Liver (tissue), 9 donors: ENCODE results near the gene MAP4K4. TPM values are rescaled to one million over a fixed set of nuclear protein-coding genes. Genes with fewer than 3 reads are reported as not detected.

Experiments used
- DNase-seq: peaks from one replicate; pipeline ENCODE4 v3.0.0-alpha.2; 2017; ENCODE audit warnings: low spot score
- H3K27ac ChIP-seq, 2 donors: one replicate each; pipeline ENCODE4 v1.7.0; 2013; ENCODE audit warnings: inconsistent platforms in 2 of 2, low read length in 2 of 2, control low read depth in 1 of 2, low read depth in 1 of 2, mild to moderate bottlenecking in 1 of 2
- H3K27me3 ChIP-seq, 4 donors: one replicate each; pipeline versions ENCODE4 v1.6.1 to v1.7.0; 2013; ENCODE audit warnings: low read length in 3 of 4, inconsistent platforms in 1 of 4, mild to moderate bottlenecking in 1 of 4, moderate library complexity in 1 of 4; ENCODE audit not compliant: control insufficient read depth in 4 of 4, insufficient read depth in 4 of 4
- H3K36me3 ChIP-seq, 4 donors: one replicate each; pipeline versions ENCODE4 v1.6.1 to v1.7.0; 2013; ENCODE audit warnings: low read length in 3 of 4, mild to moderate bottlenecking in 3 of 4, low read depth in 1 of 4, moderate library complexity in 1 of 4; ENCODE audit not compliant: control insufficient read depth in 4 of 4, insufficient read depth in 3 of 4
- H3K4me1 ChIP-seq, 4 donors: one replicate each; pipeline versions ENCODE4 v1.6.1 to v1.7.0; 2013; ENCODE audit warnings: low read length in 3 of 4, mild to moderate bottlenecking in 3 of 4, moderate library complexity in 1 of 4; ENCODE audit not compliant: control insufficient read depth in 4 of 4, insufficient read depth in 4 of 4
- H3K4me3 ChIP-seq, 3 donors: one replicate each; pipeline versions ENCODE4 v1.6.1 to v1.7.0; 2013; ENCODE audit warnings: low read length in 3 of 3, control low read depth in 1 of 3, low read depth in 1 of 3, mild to moderate bottlenecking in 1 of 3
- H3K9ac ChIP-seq, 2 donors: one replicate each; pipeline ENCODE4 v1.7.0; 2013; ENCODE audit warnings: low read length in 2 of 2, mild to moderate bottlenecking in 2 of 2, moderate library complexity in 2 of 2, control low read depth in 1 of 2, low read depth in 1 of 2
- H3K9me3 ChIP-seq, 4 donors: one replicate each; pipeline versions ENCODE4 v1.6.1 to v1.7.0; 2013; ENCODE audit warnings: low read length in 3 of 4; ENCODE audit not compliant: control insufficient read depth in 4 of 4
- ATF3 ChIP-seq: IDR thresholded peaks from 2 replicates; pipeline ENCODE4 v1.6.1; 2016; ENCODE audit warnings: antibody characterized with exemption
- CTCF ChIP-seq: fragments of 150-350 bp; IDR thresholded peaks from 2 replicates; pipeline ENCODE4 v1.5.1; 2017; ENCODE audit warnings: improper control_type of control experiment, low read depth, low read length; ENCODE audit not compliant: missing input control
- EGR1 ChIP-seq, 2 donors: IDR thresholded peaks; 2 replicates each; pipeline ENCODE4 v1.6.1; 2016 to 2018; ENCODE audit warnings: antibody characterized with exemption in 2 of 2, low read depth in 2 of 2
- FOXA1 ChIP-seq: IDR thresholded peaks from 2 replicates; pipeline ENCODE4 v1.6.1; 2016; ENCODE audit warnings: antibody characterized with exemption
- FOXA2 ChIP-seq: IDR thresholded peaks from 2 replicates; pipeline ENCODE4 v1.6.1; 2016; ENCODE audit warnings: antibody characterized with exemption
- GABPA ChIP-seq, 2 donors: IDR thresholded peaks in 1 of 2; conservative IDR thresholded peaks in 1 of 2; 2 replicates each; pipeline ENCODE4 v1.6.1; 2016; ENCODE audit warnings: antibody characterized with exemption in 2 of 2, mild to moderate bottlenecking in 1 of 2, moderate library complexity in 1 of 2
- HNF4A ChIP-seq, 2 donors: conservative IDR thresholded peaks; 2 replicates each; pipeline ENCODE4 v1.6.1; 2016; ENCODE audit warnings: antibody characterized with exemption in 2 of 2, mild to moderate bottlenecking in 2 of 2
- HNF4G ChIP-seq: IDR thresholded peaks from 2 replicates; pipeline ENCODE4 v1.6.1; 2016; ENCODE audit warnings: antibody characterized with exemption
- JUND ChIP-seq, 2 donors: IDR thresholded peaks; 2 replicates each; pipeline ENCODE4 v1.6.1; 2016; ENCODE audit warnings: antibody characterized with exemption in 2 of 2
- MAX ChIP-seq: IDR thresholded peaks from 2 replicates; pipeline ENCODE4 v1.6.1; 2016; ENCODE audit warnings: antibody characterized with exemption
- NR2F2 ChIP-seq: IDR thresholded peaks from 2 replicates; pipeline ENCODE4 v1.6.1; 2016; ENCODE audit warnings: antibody characterized with exemption
- RAD21 ChIP-seq, 2 donors: IDR thresholded peaks; 2 replicates each; pipeline ENCODE4 v1.6.1; 2016; ENCODE audit warnings: antibody characterized with exemption in 2 of 2, mild to moderate bottlenecking in 2 of 2
- REST ChIP-seq: IDR thresholded peaks from 2 replicates; pipeline ENCODE4 v1.6.1; 2016; ENCODE audit warnings: antibody characterized with exemption, mild to moderate bottlenecking
- RXRA ChIP-seq, 2 donors: IDR thresholded peaks; 2 replicates each; pipeline ENCODE4 v1.6.1; 2017 to 2018; ENCODE audit warnings: antibody characterized with exemption in 2 of 2, mild to moderate bottlenecking in 1 of 2
- SP1 ChIP-seq: IDR thresholded peaks from 2 replicates; pipeline ENCODE4 v1.6.1; 2018; ENCODE audit warnings: antibody characterized with exemption, mild to moderate bottlenecking
- TAF1 ChIP-seq: conservative IDR thresholded peaks from 2 replicates; pipeline ENCODE4 v1.6.1; 2016; ENCODE audit warnings: antibody characterized with exemption, mild to moderate bottlenecking
- YY1 ChIP-seq: IDR thresholded peaks from 2 replicates; pipeline ENCODE4 v1.6.1; 2016; ENCODE audit warnings: antibody characterized with exemption, mild to moderate bottlenecking
- ZBTB33 ChIP-seq: IDR thresholded peaks from 2 replicates; pipeline ENCODE4 v1.6.1; 2016; ENCODE audit warnings: antibody characterized with exemption
- WGBS: extraction: QIAGEN DNeasy Blood & Tissue Kit; methylation state at CpG from one replicate; pipeline ENCODE4 v1.1.7; 2013; 5-methylcytosine and 5-hydroxymethylcytosine counted together
- polyA plus RNA-seq, 2 donors: library from polyadenylated mRNA; stranded (reverse) in 1 of 2; unstranded in 1 of 2; fragments of 200-250 nt in 1 of 2; fragments of >200 nt in 1 of 2; fragmentation: Nextera tagmentation in 1 of 2; extraction: Ambion mirVana in 1 of 2; gene quantifications; one replicate each; pipeline versions ENCODE4 v1.2.1 to v1.2.3, GENCODE V29; 2013 to 2015
- total RNA-seq, 2 donors: library from RNA; depleted of rRNA; stranded (reverse); fragments of >200 nt; gene quantifications; one replicate each; pipeline ENCODE4 v1.2.3, GENCODE V29; 2014
- donor health status: healthy.
- donor health status: healthy.
- donor health status: healthy.
- donor health status: healthy.
- donor health status: healthy.

Gene MAP4K4
- total and polyA plus RNA-seq, 4 donors, result 9.1 to 40.0 (median 23.6) TPM

GRCh38 chr2:101902169-101902568 is 204.7 kb downstream of the MAP4K4 start:
- no peaks in the 10 kb centered on the region for H3K27me3 ChIP-seq
- WGBS, result 93% methylated on average over 2 of the region's 2 CpGs
- H3K36me3 ChIP-seq, result no peaks in the 10 kb centered on the region
- no peaks in the 10 kb centered on the region for H3K4me1 ChIP-seq
- H3K27ac ChIP-seq, result no peak overlapping the region
- no peak for DNase-seq
- no peak for TF ChIP-seq MAX
- TF ChIP-seq ZBTB33, result no peak
- no peak for TF ChIP-seq ATF3
- no peak for TF ChIP-seq EGR1 (IDR thresholded peaks at IDR 0.05; ENCODE audit: low read depth in 2 of 2)
- no peak for TF ChIP-seq HNF4A (conservative IDR thresholded peaks at IDR 0.05)
- TF ChIP-seq FOXA2, result no peak
- TF ChIP-seq TAF1, result no peak
- TF ChIP-seq RAD21 (IDR thresholded peaks at IDR 0.05), result no peak
- TF ChIP-seq REST, result no peak
- TF ChIP-seq SP1, result no peak
- TF ChIP-seq NR2F2, result no peak
- TF ChIP-seq FOXA1, result no peak
- no peak for TF ChIP-seq RXRA (IDR thresholded peaks at IDR 0.05)
- TF ChIP-seq HNF4G, result no peak
- no peak for TF ChIP-seq YY1
- no peak for TF ChIP-seq CTCF
- TF ChIP-seq JUND (IDR thresholded peaks at IDR 0.05), result no peak
- TF ChIP-seq GABPA (IDR thresholded peaks at IDR 0.05 in 1 of 2, conservative IDR thresholded peaks at IDR 0.05 in 1 of 2), result no peak
- no peak overlapping the region for H3K9ac ChIP-seq
- peaks cover 0 to 5% (median 0%) of the 10 kb centered on the region in 4 donors for H3K9me3 ChIP-seq
- H3K4me3 ChIP-seq, result no peak overlapping the region
